ENCODE measurements around the gene MED25. TPM values are rescaled to one million over a fixed set of nuclear protein-coding genes. Genes with fewer than 3 reads are reported as not detected.

The MED25 gene
- total RNA-seq, 1 donor from 2014 or later: 65.8 TPM

- H3K27ac ChIP-seq (replicated peaks): peak overlapping the region; percentile 60
- intact Hi-C loops (cut with micrococcal nuclease): no loop called here
- DNase-seq: no peak
- peaks cover 81% of the 10 kb centered on the region for H3K36me3 ChIP-seq
- no peaks in the 10 kb centered on the region for H3K9me3 ChIP-seq (replicated peaks)
- peaks cover 46% of the 10 kb centered on the region for H3K4me1 ChIP-seq
- no peak for TF ChIP-seq CTCF (IDR thresholded peaks at IDR 0.05; ENCODE audit: borderline replicate concordance)
- H3K4me3 ChIP-seq: no peak overlapping the region
- H3K27me3 ChIP-seq (ENCODE audit: low read depth): no peaks in the 10 kb centered on the region
Measured at GRCh38 chr19:49861541-49862378, 43.7 kb downstream of the MED25 start.

DNA sequence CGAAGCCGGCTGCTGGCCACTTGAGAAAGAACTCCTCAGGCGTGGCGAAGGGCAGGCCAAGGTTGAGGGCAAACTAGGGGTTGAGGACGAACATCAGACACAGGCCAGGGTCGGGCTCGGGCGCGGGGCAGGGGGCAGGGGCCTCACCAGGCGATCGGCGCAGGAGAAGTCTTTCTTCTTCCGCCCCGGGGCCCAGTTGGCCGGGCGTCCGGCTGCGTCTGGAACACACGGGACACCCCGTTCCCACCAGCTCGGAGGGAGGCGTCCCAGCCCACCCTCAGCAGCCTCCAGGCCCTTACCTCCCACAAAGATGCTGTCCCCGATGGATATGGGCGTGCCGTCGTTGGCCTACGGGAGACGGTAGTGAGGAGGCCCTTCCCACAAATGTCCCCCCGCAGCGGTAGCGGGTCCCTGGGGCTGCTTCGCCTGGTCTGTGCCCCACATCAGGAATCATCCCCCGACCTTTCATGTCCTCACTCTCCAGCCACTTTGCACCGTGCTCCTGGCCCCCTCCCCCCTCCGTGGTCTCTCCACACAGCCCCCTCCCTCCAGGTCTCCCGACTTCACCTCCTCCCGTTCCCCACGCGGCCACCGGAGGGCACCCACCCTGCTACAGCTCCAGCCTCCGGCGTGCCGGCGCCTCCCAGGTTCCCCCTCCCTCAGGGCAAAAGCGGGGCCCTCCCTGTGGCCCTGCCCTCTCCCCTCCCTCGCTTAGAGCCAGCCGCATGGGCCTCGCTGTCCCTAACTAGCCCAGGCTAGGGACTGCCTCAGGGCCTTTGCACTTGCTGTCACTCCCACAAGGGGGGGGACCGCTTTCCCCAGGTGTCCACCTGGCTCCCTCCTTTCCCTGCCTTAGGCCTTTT is 44.5 kb downstream of the MED25 start:
- Histone ChIP-seq H3K36me3 (peaks cover 73% of the 10 kb centered on the region), H3K4me1 (peaks cover 53% of the 10 kb centered on the region)

GRCh38 chr19:49863254-49863934 is 45.3 kb downstream of the MED25 start:
- H3K9me3 ChIP-seq (replicated peaks): no peaks in the 10 kb centered on the region
- peaks cover 60% of the 10 kb centered on the region for H3K4me1 ChIP-seq
- H3K27ac ChIP-seq (replicated peaks): no peak overlapping the region
- no peak for TF ChIP-seq CTCF (IDR thresholded peaks at IDR 0.05; ENCODE audit: borderline replicate concordance)
- no peak overlapping the region for H3K4me3 ChIP-seq
- no peaks in the 10 kb centered on the region for H3K27me3 ChIP-seq (ENCODE audit: low read depth)
- intact Hi-C loops (cut with micrococcal nuclease): no loop called here
- H3K36me3 ChIP-seq: peaks cover 65% of the 10 kb centered on the region
- no peak for DNase-seq

More for the DNA sequence above, 44.5 kb downstream of the MED25 start:
- Histone ChIP-seq H3K9me3 (replicated peaks) (no peaks in the 10 kb centered on the region), H3K27me3 (ENCODE audit: low read depth) (no peaks in the 10 kb centered on the region), H3K4me3 (no peak overlapping the region), H3K27ac (replicated peaks) (peak overlapping the region; percentile 60)
- intact Hi-C loops (cut with micrococcal nuclease): no loop called here
- TF ChIP-seq CTCF (IDR thresholded peaks at IDR 0.05; ENCODE audit: borderline replicate concordance): peak; percentile 26
- DNase-seq: no peak

DNA sequence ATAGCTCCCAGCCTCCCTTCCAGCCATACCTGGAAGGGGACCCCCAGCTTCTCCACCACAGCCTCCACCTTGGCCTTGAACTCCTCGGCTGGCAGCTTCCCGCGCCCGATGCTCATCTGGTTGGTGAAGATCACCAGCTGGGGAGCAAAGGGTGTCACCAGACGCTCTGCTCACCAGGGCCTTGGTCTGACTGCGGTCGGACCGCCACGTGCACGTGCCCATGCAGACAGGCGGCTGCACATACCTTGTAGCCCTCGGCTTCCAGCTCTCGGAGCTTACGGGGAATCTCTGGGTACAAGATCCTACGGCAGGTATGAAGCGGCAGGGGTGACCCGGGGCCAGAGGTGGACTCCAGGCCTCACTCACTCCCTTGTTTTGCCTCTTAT is 45.8 kb downstream of the MED25 start:
- TF ChIP-seq CTCF (IDR thresholded peaks at IDR 0.05; ENCODE audit: borderline replicate concordance): no peak
- Histone ChIP-seq H3K36me3 (peaks cover 60% of the 10 kb centered on the region), H3K9me3 (replicated peaks) (no peaks in the 10 kb centered on the region), H3K4me1 (peaks cover 66% of the 10 kb centered on the region), H3K27ac (replicated peaks) (no peak overlapping the region), H3K27me3 (ENCODE audit: low read depth) (no peaks in the 10 kb centered on the region), H3K4me3 (no peak overlapping the region)
- no peak for DNase-seq
- intact Hi-C loops (cut with micrococcal nuclease): no loop called here

- Histone ChIP-seq H3K36me3 (peaks cover 50% of the 10 kb centered on the region), H3K9me3 (replicated peaks) (no peaks in the 10 kb centered on the region), H3K27ac (replicated peaks) (peak overlapping the region; percentile 90), H3K27me3 (ENCODE audit: low read depth) (no peaks in the 10 kb centered on the region), H3K4me3 (peak overlapping the region; percentile 28), H3K4me1 (peaks cover 71% of the 10 kb centered on the region)
- no peak for DNase-seq
- no peak for TF ChIP-seq CTCF (IDR thresholded peaks at IDR 0.05; ENCODE audit: borderline replicate concordance)
- intact Hi-C loops (cut with micrococcal nuclease): loop anchor here (5.0 kb wide), 1 partner anchor 48 kb away; the partner anchor contains the start of gene MED25
Measured at GRCh38 chr19:49864890-49865289, 46.8 kb downstream of the MED25 start.

All from left ventricle myocardium inferior (tissue), 1 donor.